OCI-LY3 (cell line): Measurements from ENCODE around the gene TMEM255B.

ENCODE experiments used
- CTCF ChIP-seq: fragments of 200-600, 300-600 bp; sonication (generic); IDR thresholded peaks from 2 replicates; pipeline ENCODE4 v1.5.1; 2014; ENCODE audit warnings: antibody characterized with exemption, low read length, low read depth
- EZH2phosphoT487 ChIP-seq: fragments of 200-600 bp; shearing (Covaris generic); IDR thresholded peaks from 2 replicates; pipeline ENCODE4 v1.6.1; 2018; ENCODE audit warnings: antibody characterized with exemption, mixed run types, low read depth

- TF ChIP-seq CTCF (no peak), EZH2phosphoT487 (no peak)
Observed at GRCh38 chr13:113852536-113853517, 93.8 kb downstream of the TMEM255B start.
